ENCODE measurements around the gene KIF3B. TPM values are rescaled to one million over a fixed set of nuclear protein-coding genes. Genes with fewer than 3 reads are reported as not detected.

Gene KIF3B
- total and polyA plus RNA-seq, 2 of the 13 experiments (the other 11 are each of a cell fraction or from before 2014, with no cell fraction given): 23.6 to 28.8 TPM

DNA sequence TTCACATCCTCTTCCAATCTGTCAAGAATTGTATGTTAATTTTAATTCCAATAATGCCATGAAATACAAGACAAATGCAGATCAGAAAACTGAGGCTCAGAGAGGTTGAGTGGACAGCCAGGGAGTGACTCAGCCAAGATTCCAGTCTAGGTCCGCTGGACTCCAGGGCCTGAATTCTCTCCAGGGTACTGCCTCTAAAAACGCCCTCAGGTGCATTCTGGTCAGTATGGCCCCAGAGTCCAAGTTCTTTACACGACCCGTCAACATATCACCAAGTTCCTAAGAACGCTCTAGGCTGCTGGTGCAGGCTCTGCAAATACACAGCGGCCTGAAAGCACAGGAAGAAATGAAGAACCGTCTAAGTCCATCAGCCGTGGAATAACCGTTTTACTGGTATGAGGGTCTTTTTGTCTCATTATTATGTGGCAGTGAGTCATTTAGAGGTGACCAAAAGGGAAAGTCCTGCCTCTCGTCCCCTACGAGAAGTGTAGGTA lies 80.0 kb downstream of the KIF3B start (continued):
- TF ChIP-seq ZNF839 (CRISPR knock-in tag; IDR thresholded peaks at IDR 0.05; ENCODE audit: borderline replicate concordance): no peak
- TF ChIP-seq, protein P1, sequence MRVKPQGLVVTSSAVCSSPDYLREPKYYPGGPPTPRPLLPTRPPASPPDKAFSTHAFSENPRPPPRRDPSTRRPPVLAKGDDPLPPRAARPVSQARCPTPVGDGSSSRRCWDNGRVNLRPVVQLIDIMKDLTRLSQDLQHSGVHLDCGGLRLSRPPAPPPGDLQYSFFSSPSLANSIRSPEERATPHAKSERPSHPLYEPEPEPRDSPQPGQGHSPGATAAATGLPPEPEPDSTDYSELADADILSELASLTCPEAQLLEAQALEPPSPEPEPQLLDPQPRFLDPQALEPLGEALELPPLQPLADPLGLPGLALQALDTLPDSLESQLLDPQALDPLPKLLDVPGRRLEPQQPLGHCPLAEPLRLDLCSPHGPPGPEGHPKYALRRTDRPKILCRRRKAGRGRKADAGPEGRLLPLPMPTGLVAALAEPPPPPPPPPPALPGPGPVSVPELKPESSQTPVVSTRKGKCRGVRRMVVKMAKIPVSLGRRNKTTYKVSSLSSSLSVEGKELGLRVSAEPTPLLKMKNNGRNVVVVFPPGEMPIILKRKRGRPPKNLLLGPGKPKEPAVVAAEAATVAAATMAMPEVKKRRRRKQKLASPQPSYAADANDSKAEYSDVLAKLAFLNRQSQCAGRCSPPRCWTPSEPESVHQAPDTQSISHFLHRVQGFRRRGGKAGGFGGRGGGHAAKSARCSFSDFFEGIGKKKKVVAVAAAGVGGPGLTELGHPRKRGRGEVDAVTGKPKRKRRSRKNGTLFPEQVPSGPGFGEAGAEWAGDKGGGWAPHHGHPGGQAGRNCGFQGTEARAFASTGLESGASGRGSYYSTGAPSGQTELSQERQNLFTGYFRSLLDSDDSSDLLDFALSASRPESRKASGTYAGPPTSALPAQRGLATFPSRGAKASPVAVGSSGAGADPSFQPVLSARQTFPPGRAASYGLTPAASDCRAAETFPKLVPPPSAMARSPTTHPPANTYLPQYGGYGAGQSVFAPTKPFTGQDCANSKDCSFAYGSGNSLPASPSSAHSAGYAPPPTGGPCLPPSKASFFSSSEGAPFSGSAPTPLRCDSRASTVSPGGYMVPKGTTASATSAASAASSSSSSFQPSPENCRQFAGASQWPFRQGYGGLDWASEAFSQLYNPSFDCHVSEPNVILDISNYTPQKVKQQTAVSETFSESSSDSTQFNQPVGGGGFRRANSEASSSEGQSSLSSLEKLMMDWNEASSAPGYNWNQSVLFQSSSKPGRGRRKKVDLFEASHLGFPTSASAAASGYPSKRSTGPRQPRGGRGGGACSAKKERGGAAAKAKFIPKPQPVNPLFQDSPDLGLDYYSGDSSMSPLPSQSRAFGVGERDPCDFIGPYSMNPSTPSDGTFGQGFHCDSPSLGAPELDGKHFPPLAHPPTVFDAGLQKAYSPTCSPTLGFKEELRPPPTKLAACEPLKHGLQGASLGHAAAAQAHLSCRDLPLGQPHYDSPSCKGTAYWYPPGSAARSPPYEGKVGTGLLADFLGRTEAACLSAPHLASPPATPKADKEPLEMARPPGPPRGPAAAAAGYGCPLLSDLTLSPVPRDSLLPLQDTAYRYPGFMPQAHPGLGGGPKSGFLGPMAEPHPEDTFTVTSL (CRISPR knock-in tag; IDR thresholded peaks at IDR 0.05; ENCODE audit: borderline replicate concordance): no peak; the same call in 1 of the 2 replicates
- 0 out of 2 replicates have a peak, but pooled peaks have one; percentile 11 for TF ChIP-seq GZF1 (CRISPR knock-in tag; IDR thresholded peaks at IDR 0.05)
- no peak for TF ChIP-seq HOXD1 (CRISPR knock-in tag; IDR thresholded peaks at IDR 0.05)
- TF ChIP-seq, protein P2, sequence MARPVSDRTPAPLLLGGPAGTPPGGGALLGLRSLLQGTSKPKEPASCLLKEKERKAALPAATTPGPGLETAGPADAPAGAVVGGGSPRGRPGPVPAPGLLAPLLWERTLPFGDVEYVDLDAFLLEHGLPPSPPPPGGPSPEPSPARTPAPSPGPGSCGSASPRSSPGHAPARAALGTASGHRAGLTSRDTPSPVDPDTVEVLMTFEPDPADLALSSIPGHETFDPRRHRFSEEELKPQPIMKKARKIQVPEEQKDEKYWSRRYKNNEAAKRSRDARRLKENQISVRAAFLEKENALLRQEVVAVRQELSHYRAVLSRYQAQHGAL (CRISPR knock-in tag; IDR thresholded peaks at IDR 0.05; ENCODE audit: not compliant biosample characterization): no peak
- TF ChIP-seq HOXA3 (CRISPR knock-in tag; IDR thresholded peaks at IDR 0.05): no peak
- TF ChIP-seq, protein P3, sequence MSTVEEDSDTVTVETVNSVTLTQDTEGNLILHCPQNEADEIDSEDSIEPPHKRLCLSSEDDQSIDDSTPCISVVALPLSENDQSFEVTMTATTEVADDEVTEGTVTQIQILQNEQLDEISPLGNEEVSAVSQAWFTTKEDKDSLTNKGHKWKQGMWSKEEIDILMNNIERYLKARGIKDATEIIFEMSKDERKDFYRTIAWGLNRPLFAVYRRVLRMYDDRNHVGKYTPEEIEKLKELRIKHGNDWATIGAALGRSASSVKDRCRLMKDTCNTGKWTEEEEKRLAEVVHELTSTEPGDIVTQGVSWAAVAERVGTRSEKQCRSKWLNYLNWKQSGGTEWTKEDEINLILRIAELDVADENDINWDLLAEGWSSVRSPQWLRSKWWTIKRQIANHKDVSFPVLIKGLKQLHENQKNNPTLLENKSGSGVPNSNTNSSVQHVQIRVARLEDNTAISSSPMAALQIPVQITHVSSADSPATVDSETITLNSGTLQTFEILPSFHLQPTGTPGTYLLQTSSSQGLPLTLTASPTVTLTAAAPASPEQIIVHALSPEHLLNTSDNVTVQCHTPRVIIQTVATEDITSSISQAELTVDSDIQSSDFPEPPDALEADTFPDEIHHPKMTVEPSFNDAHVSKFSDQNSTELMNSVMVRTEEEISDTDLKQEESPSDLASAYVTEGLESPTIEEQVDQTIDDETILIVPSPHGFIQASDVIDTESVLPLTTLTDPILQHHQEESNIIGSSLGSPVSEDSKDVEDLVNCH (CRISPR knock-in tag; IDR thresholded peaks at IDR 0.05): no peak
- TF ChIP-seq ZNF205 (CRISPR knock-in tag; IDR thresholded peaks at IDR 0.05): no peak
- no peak for TF ChIP-seq ZNF563 (CRISPR knock-in tag; IDR thresholded peaks at IDR 0.05)
- TF ChIP-seq NR2F1 (CRISPR knock-in tag; IDR thresholded peaks at IDR 0.05): 0 out of 4 replicates have a peak, but pooled peaks of 1 of the 2 experiments have one; percentile 21
- TF ChIP-seq, protein P4, sequence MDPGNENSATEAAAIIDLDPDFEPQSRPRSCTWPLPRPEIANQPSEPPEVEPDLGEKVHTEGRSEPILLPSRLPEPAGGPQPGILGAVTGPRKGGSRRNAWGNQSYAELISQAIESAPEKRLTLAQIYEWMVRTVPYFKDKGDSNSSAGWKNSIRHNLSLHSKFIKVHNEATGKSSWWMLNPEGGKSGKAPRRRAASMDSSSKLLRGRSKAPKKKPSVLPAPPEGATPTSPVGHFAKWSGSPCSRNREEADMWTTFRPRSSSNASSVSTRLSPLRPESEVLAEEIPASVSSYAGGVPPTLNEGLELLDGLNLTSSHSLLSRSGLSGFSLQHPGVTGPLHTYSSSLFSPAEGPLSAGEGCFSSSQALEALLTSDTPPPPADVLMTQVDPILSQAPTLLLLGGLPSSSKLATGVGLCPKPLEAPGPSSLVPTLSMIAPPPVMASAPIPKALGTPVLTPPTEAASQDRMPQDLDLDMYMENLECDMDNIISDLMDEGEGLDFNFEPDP (CRISPR knock-in tag; conservative IDR thresholded peaks at IDR 0.05): peak; percentile 90; the same call in 1 of the 2 replicates
- TF ChIP-seq ZNF878 (CRISPR knock-in tag; IDR thresholded peaks at IDR 0.05): no peak
- TF ChIP-seq ZNF234 (CRISPR knock-in tag; conservative IDR thresholded peaks at IDR 0.05): 0 out of 2 replicates have a peak, but pooled peaks have one; percentile 19
- peak; percentile 12; the same call in 1 of the 2 replicates for TF ChIP-seq NFE2 (CRISPR knock-in tag; IDR thresholded peaks at IDR 0.05)
- no peak for TF ChIP-seq HOXA9 (CRISPR knock-in tag; IDR thresholded peaks at IDR 0.05; ENCODE audit: borderline replicate concordance)
- TF ChIP-seq NFIC (IDR thresholded peaks at IDR 0.05; ENCODE audit: low read length): 0 out of 2 replicates have a peak, but pooled peaks have one; percentile 38
- TF ChIP-seq, protein P5, sequence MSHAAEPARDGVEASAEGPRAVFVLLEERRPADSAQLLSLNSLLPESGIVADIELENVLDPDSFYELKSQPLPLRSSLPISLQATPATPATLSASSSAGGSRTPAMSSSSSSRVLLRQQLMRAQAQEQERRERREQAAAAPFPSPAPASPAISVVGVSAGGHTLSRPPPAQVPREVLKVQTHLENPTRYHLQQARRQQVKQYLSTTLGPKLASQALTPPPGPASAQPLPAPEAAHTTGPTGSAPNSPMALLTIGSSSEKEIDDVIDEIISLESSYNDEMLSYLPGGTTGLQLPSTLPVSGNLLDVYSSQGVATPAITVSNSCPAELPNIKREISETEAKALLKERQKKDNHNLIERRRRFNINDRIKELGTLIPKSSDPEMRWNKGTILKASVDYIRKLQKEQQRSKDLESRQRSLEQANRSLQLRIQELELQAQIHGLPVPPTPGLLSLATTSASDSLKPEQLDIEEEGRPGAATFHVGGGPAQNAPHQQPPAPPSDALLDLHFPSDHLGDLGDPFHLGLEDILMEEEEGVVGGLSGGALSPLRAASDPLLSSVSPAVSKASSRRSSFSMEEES (CRISPR knock-in tag; IDR thresholded peaks at IDR 0.05): no peak
